Prostate gland (tissue), 2 donors: ENCODE measurements around the gene SEMA6A. TPM values are rescaled to one million over a fixed set of nuclear protein-coding genes. Genes with fewer than 3 reads are reported as not detected.

Experiments
- DNase-seq: peaks from one replicate; pipeline ENCODE4 v3.0.0-alpha.2; 2019; ENCODE audit warnings: low spot score
- H3K27ac ChIP-seq, 2 donors: fragments of 200-600 bp; sonication (generic); 2 replicates each; pipeline ENCODE4 v1.5.1; 2017 to 2019
- H3K27me3 ChIP-seq: fragments of 200-600 bp; sonication (generic); replicated peaks from 2 replicates; pipeline ENCODE4 v1.5.1; 2019; ENCODE audit not compliant: insufficient read depth
- H3K36me3 ChIP-seq, 2 donors: fragments of 200-600 bp; sonication (generic); 1 replicate in 1 of 2; 2 replicates in 1 of 2; pipeline versions ENCODE4 v1.5.1 to v1.8.1; 2017 to 2019
- H3K4me1 ChIP-seq: fragments of 200-600 bp; sonication (generic); replicated peaks from 2 replicates; pipeline ENCODE4 v1.5.1; 2019
- H3K4me3 ChIP-seq, 2 donors: fragments of 200-600 bp; sonication (generic); 2 replicates each; pipeline ENCODE4 v1.5.1; 2017 to 2019
- H3K9me3 ChIP-seq: fragments of 200-600 bp; sonication (generic); 2 replicates; pipeline ENCODE4 v1.5.1; 2017
- CTCF ChIP-seq, 4 experiments: fragments of 200-600 bp in 2 of 4; fragments of 450-650 bp in 2 of 4; sonication (generic) in 2 of 4; IDR thresholded peaks; 1 replicate in 3 of 4; 2 replicates in 1 of 4; pipeline ENCODE4 v1.5.1; 2016 to 2019; ENCODE audit warnings: antibody characterized with exemption in 4 of 4, mild to moderate bottlenecking in 2 of 4, moderate library complexity in 2 of 4
- POLR2A ChIP-seq: fragments of 450-650 bp; IDR thresholded peaks from one replicate; pipeline ENCODE4 v1.6.1; 2016; ENCODE audit warnings: antibody characterized with exemption, mild to moderate bottlenecking
- POLR2AphosphoS5 ChIP-seq: sonication (generic); formaldehyde crosslinking; IDR thresholded peaks from one replicate; pipeline ENCODE4 v1.6.1; 2017; ENCODE audit warnings: antibody characterized with exemption
- WGBS: methylation state at CpG from one replicate; pipeline ENCODE4 v1.1.5; 2018; 5-methylcytosine and 5-hydroxymethylcytosine counted together
- intact Hi-C: fragments of 100-400 bp; cut with DNase I; formaldehyde crosslinking; loops from one replicate; pipeline ENCODE4 v1.14.2; 2022
- total RNA-seq, 2 donors: library from RNA; depleted of rRNA; stranded (reverse); fragments of >200 nt; gene quantifications; one replicate each; pipeline ENCODE4 v1.1.0, GENCODE V29; 2016

The SEMA6A gene
- total RNA-seq, 2 donors from 2014 or later: 12.8 to 57.1 TPM

- intact Hi-C loops: no loop called here
- H3K36me3 ChIP-seq: no peaks in the 10 kb centered on the region
- WGBS: 99% methylated on average over 3 of the region's 3 CpGs
- TF ChIP-seq POLR2AphosphoS5: no peak
- no peak for TF ChIP-seq CTCF (IDR thresholded peaks at IDR 0.05)
- no peak for TF ChIP-seq POLR2A
- H3K4me1 ChIP-seq: no peaks in the 10 kb centered on the region
- DNase-seq: no peak
- H3K27me3 ChIP-seq: no peaks in the 10 kb centered on the region
- no peaks in the 10 kb centered on the region for H3K9me3 ChIP-seq
- no peak overlapping the region for H3K4me3 ChIP-seq
- H3K27ac ChIP-seq: no peak overlapping the region
Measured at GRCh38 chr5:116544531-116545241, 29.9 kb downstream of the SEMA6A start.

- TF ChIP-seq POLR2A (no peak), POLR2AphosphoS5 (no peak), CTCF (IDR thresholded peaks at IDR 0.05) (no peak)
- H3K9me3 ChIP-seq: no peaks in the 10 kb centered on the region
- H3K36me3 ChIP-seq: no peaks in the 10 kb centered on the region
- no peaks in the 10 kb centered on the region for H3K27me3 ChIP-seq
- no peaks in the 10 kb centered on the region for H3K4me1 ChIP-seq
- 18% methylated on average over 3 of the region's 3 CpGs for WGBS
- no peak for DNase-seq
- H3K4me3 ChIP-seq: no peak overlapping the region
- H3K27ac ChIP-seq: no peak overlapping the region
- intact Hi-C loops: no loop called here
Measured at GRCh38 chr5:116543501-116543900, 31.1 kb downstream of the SEMA6A start.

- Histone ChIP-seq H3K36me3 (no peaks in the 10 kb centered on the region), H3K4me3 (no peak overlapping the region), H3K27me3 (no peaks in the 10 kb centered on the region), H3K27ac (no peak overlapping the region), H3K4me1 (no peaks in the 10 kb centered on the region), H3K9me3 (no peaks in the 10 kb centered on the region)
- DNase-seq: no peak
- TF ChIP-seq CTCF (IDR thresholded peaks at IDR 0.05): no peak
- TF ChIP-seq POLR2AphosphoS5: no peak
- TF ChIP-seq POLR2A: no peak
- intact Hi-C loops: no loop called here
- 90% methylated on average over 3 of the region's 3 CpGs for WGBS
Measured at GRCh38 chr5:116542619-116543018, 32.0 kb downstream of the SEMA6A start.

GRCh38 chr5:116539222-116539621, 35.4 kb downstream of the SEMA6A start:
- H3K4me3 ChIP-seq: no peak overlapping the region
- H3K27me3 ChIP-seq: no peaks in the 10 kb centered on the region
- no peaks in the 10 kb centered on the region for H3K4me1 ChIP-seq
- no peaks in the 10 kb centered on the region for H3K9me3 ChIP-seq
- intact Hi-C loops: no loop called here
- H3K27ac ChIP-seq: no peak overlapping the region
- DNase-seq: no peak
- TF ChIP-seq POLR2A (no peak), POLR2AphosphoS5 (no peak), CTCF (IDR thresholded peaks at IDR 0.05) (no peak)
- 85% methylated on average over 3 of the region's 3 CpGs for WGBS
- H3K36me3 ChIP-seq: no peaks in the 10 kb centered on the region

GRCh38 chr5:116536316-116537083, 38.1 kb downstream of the SEMA6A start:
- Histone ChIP-seq H3K27me3 (no peaks in the 10 kb centered on the region), H3K4me3 (no peak overlapping the region), H3K27ac (no peak overlapping the region), H3K4me1 (no peaks in the 10 kb centered on the region), H3K9me3 (no peaks in the 10 kb centered on the region), H3K36me3 (no peaks in the 10 kb centered on the region)
- intact Hi-C loops: no loop called here
- DNase-seq: no peak
- TF ChIP-seq POLR2AphosphoS5 (no peak), POLR2A (no peak), CTCF (IDR thresholded peaks at IDR 0.05) (no peak)
- WGBS: 47% methylated on average over 11 of the region's 11 CpGs
